ENCODE results near the gene PSMD9. TPM values are rescaled to one million over a fixed set of nuclear protein-coding genes. Genes with fewer than 3 reads are reported as not detected.
"Not testable (repeated sequence)": the region's sequence is repeated elsewhere in the genome, so short reads cannot be mapped to it uniquely, and the experiment has no call there.

The PSMD9 gene
- total and polyA plus RNA-seq, 4 donors = 39.6 to 134 (median 62.6) TPM

GRCh38 chr12:121849211-121849610 is 39.4 kb upstream of the PSMD9 start:
- no peak overlapping the region for H3K27ac ChIP-seq (ENCODE audit: low read depth in 1 of 2, low read length in 1 of 2)
- no peak overlapping the region for H3K9ac ChIP-seq (ENCODE audit: insufficient read depth in 1 of 2, low read length in 2 of 2)
- no peaks in the 10 kb centered on the region for H3K27me3 ChIP-seq (ENCODE audit: control insufficient read depth in 3 of 3, insufficient read depth in 3 of 3, low read length in 2 of 3)
- no peak for DNase-seq
- no peak overlapping the region for H3K4me3 ChIP-seq
- WGBS, 2 donors = 96 to 98% methylated on average over 6 of the region's 6 CpGs
- ATAC-seq (ENCODE audit: insufficient read depth, low FRiP score) = no peak
- H3K9me3 ChIP-seq (ENCODE audit: control insufficient read depth in 4 of 4, insufficient read depth in 3 of 4, low read length in 3 of 4) = no peaks in the 10 kb centered on the region
- H3K36me3 ChIP-seq (ENCODE audit: control insufficient read depth in 4 of 4, insufficient read depth in 4 of 4, low read length in 4 of 4) = no peaks in the 10 kb centered on the region
- H3K4me1 ChIP-seq (ENCODE audit: control insufficient read depth in 5 of 5, insufficient read depth in 5 of 5, low read length in 5 of 5) = no peaks in the 10 kb centered on the region
- no peak for TF ChIP-seq CTCF (IDR thresholded peaks at IDR 0.05; ENCODE audit: control extremely low read depth, extremely low read depth)

GRCh38 chr12:121849665-121850064 is 38.9 kb upstream of the PSMD9 start:
- no peak for TF ChIP-seq CTCF (IDR thresholded peaks at IDR 0.05; ENCODE audit: control extremely low read depth, extremely low read depth)
- ATAC-seq (ENCODE audit: insufficient read depth, low FRiP score) (no peak), DNase-seq (no peak)
- Histone ChIP-seq H3K27ac (ENCODE audit: low read depth in 1 of 2, low read length in 1 of 2) (no peak overlapping the region), H3K4me3 (no peak overlapping the region), H3K27me3 (ENCODE audit: control insufficient read depth in 3 of 3, insufficient read depth in 3 of 3, low read length in 2 of 3) (no peaks in the 10 kb centered on the region), H3K36me3 (ENCODE audit: control insufficient read depth in 4 of 4, insufficient read depth in 4 of 4, low read length in 4 of 4) (no peaks in the 10 kb centered on the region), H3K9me3 (ENCODE audit: control insufficient read depth in 4 of 4, insufficient read depth in 3 of 4, low read length in 3 of 4) (no peaks in the 10 kb centered on the region), H3K9ac (ENCODE audit: insufficient read depth in 1 of 2, low read length in 2 of 2) (no peak overlapping the region), H3K4me1 (ENCODE audit: control insufficient read depth in 5 of 5, insufficient read depth in 5 of 5, low read length in 5 of 5) (no peaks in the 10 kb centered on the region)
- 54 to 75% methylated on average over 13 of the region's 13 CpGs for WGBS, 2 donors

GRCh38 chr12:121852392-121852791 is 36.2 kb upstream of the PSMD9 start:
- not testable (repeated sequence) for DNase-seq; H3K4me3 ChIP-seq; H3K9me3 ChIP-seq (ENCODE audit: control insufficient read depth in 4 of 4, insufficient read depth in 3 of 4, low read length in 3 of 4); H3K27ac ChIP-seq (ENCODE audit: low read depth in 1 of 2, low read length in 1 of 2); H3K4me1 ChIP-seq (ENCODE audit: control insufficient read depth in 5 of 5, insufficient read depth in 5 of 5, low read length in 5 of 5); ATAC-seq (ENCODE audit: insufficient read depth, low FRiP score); H3K9ac ChIP-seq (ENCODE audit: insufficient read depth in 1 of 2, low read length in 2 of 2); H3K36me3 ChIP-seq (ENCODE audit: control insufficient read depth in 4 of 4, insufficient read depth in 4 of 4, low read length in 4 of 4); H3K27me3 ChIP-seq (ENCODE audit: control insufficient read depth in 3 of 3, insufficient read depth in 3 of 3, low read length in 2 of 3)
- 78 to 80% methylated on average over 3 of the region's 3 CpGs for WGBS, 2 donors

- 84 to 85% methylated on average over 11 of the region's 11 CpGs for WGBS, 2 donors
Observed at GRCh38 chr12:121857322-121858246, 31.0 kb upstream of the PSMD9 start.

More at GRCh38 chr12:121857322-121858246, 31.0 kb upstream of the PSMD9 start:
- Histone ChIP-seq H3K4me3 (no peak overlapping the region), H3K9ac (ENCODE audit: insufficient read depth in 1 of 2, low read length in 2 of 2) (no peak overlapping the region), H3K27ac (ENCODE audit: low read depth in 1 of 2, low read length in 1 of 2) (peak overlapping the region in 1 of 2 donors; percentile 9), H3K36me3 (ENCODE audit: control insufficient read depth in 4 of 4, insufficient read depth in 4 of 4, low read length in 4 of 4) (no peaks in the 10 kb centered on the region), H3K27me3 (ENCODE audit: control insufficient read depth in 3 of 3, insufficient read depth in 3 of 3, low read length in 2 of 3) (no peaks in the 10 kb centered on the region), H3K9me3 (ENCODE audit: control insufficient read depth in 4 of 4, insufficient read depth in 3 of 4, low read length in 3 of 4) (no peaks in the 10 kb centered on the region), H3K4me1 (ENCODE audit: control insufficient read depth in 5 of 5, insufficient read depth in 5 of 5, low read length in 5 of 5) (peaks cover 0 to 8% (median 3%) of the 10 kb centered on the region in 5 donors)
- no peak for DNase-seq
- TF ChIP-seq CTCF (IDR thresholded peaks at IDR 0.05; ENCODE audit: control extremely low read depth, extremely low read depth) = no peak
- no peak for ATAC-seq (ENCODE audit: insufficient read depth, low FRiP score)

Data from lung (tissue), 12 donors.